HFFc6 (cell line): ENCODE results near the gene MTERF4. TPM values are rescaled to one million over a fixed set of nuclear protein-coding genes. Genes with fewer than 3 reads are reported as not detected.

ENCODE experiments used
- DNase-seq: peaks from one replicate; pipeline ENCODE4 v3.0.0-alpha.2; 2018
- H3K27ac Mint-ChIP-seq: 2 replicates; pipeline ENCODE4 v1.8.0; 2020; ENCODE audit warnings: mild to moderate bottlenecking, mixed read lengths
- H3K27me3 Mint-ChIP-seq: 2 replicates; pipeline ENCODE4 v1.8.0; 2021; ENCODE audit warnings: mild to moderate bottlenecking, moderate library complexity, mixed read lengths; ENCODE audit not compliant: insufficient read depth
- H3K36me3 Mint-ChIP-seq: 2 replicates; pipeline ENCODE4 v1.8.0; 2021; ENCODE audit warnings: low read depth, mixed read lengths
- H3K4me1 Mint-ChIP-seq: 2 replicates; pipeline ENCODE4 v1.8.0; 2020; ENCODE audit warnings: low read depth, mixed read lengths
- H3K4me3 Mint-ChIP-seq: 2 replicates; pipeline ENCODE4 v1.8.0; 2020; ENCODE audit warnings: mild to moderate bottlenecking, moderate library complexity, mixed read lengths
- H3K9me3 Mint-ChIP-seq: 2 replicates; pipeline ENCODE4 v1.8.0; 2020; ENCODE audit warnings: mild to moderate bottlenecking, mixed read lengths
- CTCF ChIP-seq: fragments of 200-600 bp; sonication (generic); IDR thresholded peaks from 2 replicates; pipeline ENCODE4 v1.5.0; 2021; ENCODE audit warnings: antibody characterized with exemption, mild to moderate bottlenecking
- total RNA-seq, 6 experiments: library from RNA; stranded (reverse); fragmentation: NEBNext Ultra II Directional; extraction: Animal tissue kit (Norgen Biotek cat#: 25700); gene quantifications; 2 replicates in 1 of 6; 3 replicates in 5 of 6; pipeline ENCODE4 v1.2.3, GENCODE V29; 2021

Gene MTERF4
- total RNA-seq, 6 experiments from 2014 or later: 17.2 to 20.6 (median 17.9) TPM

DNA sequence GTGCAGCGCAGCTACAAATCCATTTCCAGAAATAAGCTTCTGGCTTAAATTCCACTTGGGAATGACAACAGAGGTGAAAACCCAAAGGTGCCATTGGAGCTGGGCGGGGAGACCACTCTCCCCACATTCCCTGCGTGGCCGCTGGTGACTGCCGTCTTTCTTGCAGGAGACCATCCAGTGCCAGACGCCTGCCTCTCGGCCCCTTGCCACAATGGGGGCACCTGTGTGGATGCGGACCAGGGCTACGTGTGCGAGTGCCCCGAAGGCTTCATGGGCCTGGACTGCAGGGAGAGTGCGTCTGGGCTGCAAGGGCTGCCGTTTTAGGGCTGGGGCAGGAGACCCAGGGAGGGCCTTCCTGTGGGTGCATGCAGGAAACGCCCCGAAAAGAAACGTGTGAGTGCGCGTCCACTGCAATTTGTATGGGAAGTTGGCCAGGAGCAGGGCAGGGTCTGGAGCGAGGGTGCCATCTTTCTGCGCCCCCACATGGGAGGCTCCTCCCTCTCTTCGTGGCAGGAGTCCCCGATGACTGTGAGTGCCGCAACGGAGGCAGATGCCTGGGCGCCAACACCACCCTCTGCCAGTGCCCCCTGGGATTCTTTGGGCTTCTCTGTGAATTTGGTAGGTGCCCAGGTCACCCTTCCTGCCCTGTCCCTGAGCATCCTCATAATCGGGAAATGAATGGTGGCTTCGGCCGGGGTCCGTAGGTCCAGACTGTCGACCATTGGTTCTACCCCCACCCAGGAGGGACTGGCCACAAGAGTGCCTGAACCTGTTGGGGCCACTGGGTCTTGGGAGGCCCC, 53.7 kb downstream of the MTERF4 start:
- no peaks in the 10 kb centered on the region; the same call in none of the 2 replicates for H3K27me3 Mint-ChIP-seq
- TF ChIP-seq CTCF: no peak

GRCh38 chr2:241047253-241048010, 54.7 kb downstream of the MTERF4 start:
- H3K27ac Mint-ChIP-seq: no peak overlapping the region
- H3K9me3 Mint-ChIP-seq: peaks cover 6% of the 10 kb centered on the region
- no peaks in the 10 kb centered on the region for H3K4me1 Mint-ChIP-seq
- TF ChIP-seq CTCF: no peak
- no peaks in the 10 kb centered on the region for H3K36me3 Mint-ChIP-seq
- no peak overlapping the region for H3K4me3 Mint-ChIP-seq
- no peak for DNase-seq
- H3K27me3 Mint-ChIP-seq: no peaks in the 10 kb centered on the region; the same call in none of the 2 replicates

More for the DNA sequence above, 53.7 kb downstream of the MTERF4 start:
- Mint-ChIP-seq H3K36me3 (no peaks in the 10 kb centered on the region), H3K9me3 (peaks cover 6% of the 10 kb centered on the region), H3K27ac (no peak overlapping the region), H3K4me1 (no peaks in the 10 kb centered on the region), H3K4me3 (no peak overlapping the region)
- DNase-seq: no peak

Other genes starting within 250 kb of the MTERF4 start
- not detected for gene AGXT, start 233.5 kb downstream of the MTERF4 start, total RNA-seq
- gene MAB21L4, start 206.1 kb downstream of the MTERF4 start, total RNA-seq: not detected
- gene CROCC2, start 196.0 kb downstream of the MTERF4 start, total RNA-seq: not detected
- 1 to 10 TPM; 1.2 to 2.1 (median 1.6) TPM for gene SNED1, start 103.7 kb downstream of the MTERF4 start, total RNA-seq
- 1 to 10 TPM; 3.3 to 7.1 (median 6.0) TPM for gene PASK, start 47.2 kb upstream of the MTERF4 start, total RNA-seq
- 100 to 1,000 TPM in 3 of 6 experiments, 10 to 100 TPM in 3; 90.6 to 117 (median 103) TPM for gene PPP1R7, start 48.2 kb upstream of the MTERF4 start, total RNA-seq
- gene ANO7, start 86.4 kb upstream of the MTERF4 start, total RNA-seq: 1 to 10 TPM in 4 of 6 experiments, under 1 TPM in 2; 0.80 to 1.4 (median 1.2) TPM
- gene HDLBP, start 213.4 kb upstream of the MTERF4 start, total RNA-seq: 1,000 to 10,000 TPM in 5 of 6 experiments, 100 to 1,000 TPM in 1; 991 to 1,153 (median 1,104) TPM
- 100 to 1,000 TPM; 399 to 468 (median 441) TPM for gene SEPTIN2, start 213.6 kb upstream of the MTERF4 start, total RNA-seq